Naive thymus-derived CD4-positive, alpha-beta T cell (primary cell): ENCODE results near the gene PCDHA4. TPM values are rescaled to one million over a fixed set of nuclear protein-coding genes. Genes with fewer than 3 reads are reported as not detected.
"Not testable (repeated sequence)": the region's sequence is repeated elsewhere in the genome, so short reads cannot be mapped to it uniquely, and the experiment has no call there.

ENCODE experiments used
- ATAC-seq: fragments of 150-1000 bp; cut with Tn5 transposase; 2 replicates; pipeline ENCODE4 v1.10.0; 2021; ENCODE audit warnings: mild to moderate bottlenecking, moderate library complexity
- CTCF ChIA-PET: fragments of 350-600 bp; sonication (Branson Sonifier 250); formaldehyde crosslinking; loops from one replicate; lab custom pipeline; 2021; ENCODE audit warnings: antibody characterized with exemption; lab: Charles Lee
- POLR2A ChIA-PET: fragments of 350-600 bp; sonication (Branson Sonifier 250); formaldehyde crosslinking; loops from one replicate; lab custom pipeline; 2021; ENCODE audit warnings: antibody characterized with exemption, inconsistent platforms; lab: Charles Lee
- DNase-seq, 9 donors: peaks; one replicate each; pipeline versions ENCODE4 v3.0.0 to v3.0.0-alpha.2; 2020 to 2022; ENCODE audit warnings: mixed read lengths in 1 of 9
- H3K27ac ChIP-seq: one replicate; pipeline ENCODE4 v1.7.0; 2013; ENCODE audit warnings: mild to moderate bottlenecking, low read depth, low read length, moderate library complexity
- H3K27me3 ChIP-seq, 2 donors: one replicate each; pipeline ENCODE4 v1.7.0; 2013; ENCODE audit warnings: low read length in 2 of 2, mild to moderate bottlenecking in 2 of 2, moderate library complexity in 2 of 2; ENCODE audit not compliant: control insufficient read depth in 2 of 2, insufficient read depth in 2 of 2
- H3K36me3 ChIP-seq, 3 experiments: 1 replicate in 2 of 3; 2 replicates in 1 of 3; pipeline ENCODE4 v1.7.0; 2013; ENCODE audit warnings: low read length in 3 of 3, mild to moderate bottlenecking in 3 of 3, moderate library complexity in 1 of 3; ENCODE audit not compliant: insufficient read depth in 3 of 3, control insufficient read depth in 2 of 3
- H3K4me1 ChIP-seq, 2 donors: one replicate each; pipeline ENCODE4 v1.7.0; 2013; ENCODE audit warnings: low read length in 2 of 2, mild to moderate bottlenecking in 2 of 2, moderate library complexity in 1 of 2; ENCODE audit not compliant: control insufficient read depth in 2 of 2, insufficient read depth in 2 of 2
- H3K4me3 ChIP-seq: 2 replicates; pipeline ENCODE4 v1.7.0; 2013; ENCODE audit warnings: mild to moderate bottlenecking, low read length
- H3K9me3 ChIP-seq, 3 experiments: 1 replicate in 2 of 3; 2 replicates in 1 of 3; pipeline ENCODE4 v1.7.0; 2013; ENCODE audit warnings: low read length in 3 of 3; ENCODE audit not compliant: control insufficient read depth in 2 of 3
- H3K27ac Mint-ChIP-seq, 9 donors: one replicate each; pipeline ENCODE4 v1.8.0; 2020 to 2022; ENCODE audit warnings: mixed read lengths in 9 of 9, mild to moderate bottlenecking in 8 of 9, moderate library complexity in 5 of 9, inconsistent platforms in 2 of 9
- H3K27me3 Mint-ChIP-seq, 5 donors: one replicate each; pipeline ENCODE4 v1.8.0; 2021 to 2022; ENCODE audit warnings: mixed read lengths in 5 of 5, mild to moderate bottlenecking in 1 of 5
- H3K36me3 Mint-ChIP-seq, 5 donors: one replicate each; pipeline ENCODE4 v1.8.0; 2020 to 2022; ENCODE audit warnings: mixed read lengths in 5 of 5, mild to moderate bottlenecking in 3 of 5, inconsistent platforms in 1 of 5
- H3K4me1 Mint-ChIP-seq, 7 donors: one replicate each; pipeline ENCODE4 v1.8.0; 2020 to 2022; ENCODE audit warnings: mixed read lengths in 7 of 7, mild to moderate bottlenecking in 3 of 7, inconsistent platforms in 1 of 7
- H3K4me3 Mint-ChIP-seq, 10 donors: one replicate each; pipeline ENCODE4 v1.8.0; 2020 to 2022; ENCODE audit warnings: mild to moderate bottlenecking in 10 of 10, mixed read lengths in 10 of 10, moderate library complexity in 6 of 10, inconsistent platforms in 2 of 10
- H3K9me3 Mint-ChIP-seq, 11 donors: one replicate each; pipeline ENCODE4 v1.8.0; 2020 to 2022; ENCODE audit warnings: mixed read lengths in 11 of 11, mild to moderate bottlenecking in 4 of 11, inconsistent platforms in 1 of 11, moderate library complexity in 1 of 11
- intact Hi-C, 2 donors: fragments of 100-400 bp; cut with micrococcal nuclease; formaldehyde crosslinking; loops; one replicate each; pipeline ENCODE4 v1.15.1; 2023
- polyA plus RNA-seq, 2 donors: library from polyadenylated mRNA; unstranded; fragments of 300-500 nt; fragmentation: Illumina TruSeq; gene quantifications; one replicate each; pipeline ENCODE4 v1.2.3, GENCODE V29; 2021
- total RNA-seq, 6 experiments: library from RNA in 5 of 6; stranded (reverse) in 5 of 6; gene quantifications; 1 replicate in 5 of 6; 2 replicates in 1 of 6; pipeline ENCODE4 v1.2.3 and lab custom pipeline; 2021 to 2026

Gene PCDHA4
- total and polyA plus RNA-seq, 7 experiments from 2014 or later: not detected

- H3K4me1 Mint-ChIP-seq, H3K4me3 Mint-ChIP-seq, DNase-seq, POLR2A ChIA-PET, ATAC-seq, CTCF ChIA-PET, H3K36me3 ChIP-seq, intact Hi-C loops, H3K4me1 ChIP-seq, H3K27ac Mint-ChIP-seq, H3K4me3 ChIP-seq, H3K27ac ChIP-seq: not testable (repeated sequence)
- peaks cover 0 to 11% of the 10 kb centered on the region in 2 donors for H3K27me3 ChIP-seq
- peaks cover 0 to 30% (median 0%) of the 10 kb centered on the region in 3 experiments for H3K9me3 ChIP-seq
- peaks cover 9 to 91% (median 43%) of the 10 kb centered on the region in 11 donors for H3K9me3 Mint-ChIP-seq
- H3K36me3 Mint-ChIP-seq: peaks cover 0 to 26% (median 4%) of the 10 kb centered on the region in 5 donors
- H3K27me3 Mint-ChIP-seq: peaks cover 3 to 74% (median 59%) of the 10 kb centered on the region in 5 donors
Measured at GRCh38 chr5:140829511-140830501, 22.9 kb downstream of the PCDHA4 start.

GRCh38 chr5:140833993-140834392, 27.1 kb downstream of the PCDHA4 start, which contains the start of gene PCDHA7:
TSS of gene PCDHA7 (plus strand) at chr5:140834269. CDS start at chr5:140834384, 115 bp downstream.
- Mint-ChIP-seq H3K4me3 (peak within 1 kb of the TSS in 2 of 10 donors; percentile 5 to 6), H3K36me3 (peaks cover 0 to 23% (median 4%) of the 10 kb centered on the region in 5 donors), H3K4me1 (no peaks in the 10 kb centered on the region), H3K27ac (peak within 1 kb of the TSS in 1 of 9 donors; percentile 18), H3K27me3 (peaks cover 0 to 56% (median 34%) of the 10 kb centered on the region in 5 donors), H3K9me3 (peaks cover 2 to 67% (median 22%) of the 10 kb centered on the region in 11 donors)
- H3K27ac ChIP-seq: no peak within 1 kb of the TSS
- no peak within 1 kb of the TSS for H3K4me3 ChIP-seq
- H3K27me3 ChIP-seq: peaks cover 0 to 7% of the 10 kb centered on the region in 2 donors
- no peaks in the 10 kb centered on the region for H3K4me1 ChIP-seq
- DNase-seq (no peak), ATAC-seq (no peak)
- intact Hi-C loops: no loop called here
- no peaks in the 10 kb centered on the region for H3K36me3 ChIP-seq
- peaks cover 0 to 35% (median 0%) of the 10 kb centered on the region in 3 experiments for H3K9me3 ChIP-seq
- ChIA-PET POLR2A (no interaction called here), CTCF (no interaction called here)

GRCh38 chr5:140834439-140835008, 27.7 kb downstream of the PCDHA4 start:
- DNase-seq, intact Hi-C loops, H3K27ac ChIP-seq, H3K4me1 ChIP-seq, H3K27me3 ChIP-seq, H3K4me1 Mint-ChIP-seq, H3K36me3 ChIP-seq, CTCF ChIA-PET, H3K4me3 ChIP-seq, POLR2A ChIA-PET, ATAC-seq: not testable (repeated sequence)
- H3K9me3 ChIP-seq: peaks cover 0 to 34% (median 3%) of the 10 kb centered on the region in 3 experiments
- peaks cover 0 to 24% (median 4%) of the 10 kb centered on the region in 5 donors for H3K36me3 Mint-ChIP-seq
- H3K27ac Mint-ChIP-seq: peak overlapping the region in 1 of 9 donors; percentile 18
- peaks cover 0 to 58% (median 36%) of the 10 kb centered on the region in 5 donors for H3K27me3 Mint-ChIP-seq
- peaks cover 2 to 65% (median 22%) of the 10 kb centered on the region in 11 donors for H3K9me3 Mint-ChIP-seq
- H3K4me3 Mint-ChIP-seq: peak overlapping the region in 1 of 10 donors; percentile 5

DNA sequence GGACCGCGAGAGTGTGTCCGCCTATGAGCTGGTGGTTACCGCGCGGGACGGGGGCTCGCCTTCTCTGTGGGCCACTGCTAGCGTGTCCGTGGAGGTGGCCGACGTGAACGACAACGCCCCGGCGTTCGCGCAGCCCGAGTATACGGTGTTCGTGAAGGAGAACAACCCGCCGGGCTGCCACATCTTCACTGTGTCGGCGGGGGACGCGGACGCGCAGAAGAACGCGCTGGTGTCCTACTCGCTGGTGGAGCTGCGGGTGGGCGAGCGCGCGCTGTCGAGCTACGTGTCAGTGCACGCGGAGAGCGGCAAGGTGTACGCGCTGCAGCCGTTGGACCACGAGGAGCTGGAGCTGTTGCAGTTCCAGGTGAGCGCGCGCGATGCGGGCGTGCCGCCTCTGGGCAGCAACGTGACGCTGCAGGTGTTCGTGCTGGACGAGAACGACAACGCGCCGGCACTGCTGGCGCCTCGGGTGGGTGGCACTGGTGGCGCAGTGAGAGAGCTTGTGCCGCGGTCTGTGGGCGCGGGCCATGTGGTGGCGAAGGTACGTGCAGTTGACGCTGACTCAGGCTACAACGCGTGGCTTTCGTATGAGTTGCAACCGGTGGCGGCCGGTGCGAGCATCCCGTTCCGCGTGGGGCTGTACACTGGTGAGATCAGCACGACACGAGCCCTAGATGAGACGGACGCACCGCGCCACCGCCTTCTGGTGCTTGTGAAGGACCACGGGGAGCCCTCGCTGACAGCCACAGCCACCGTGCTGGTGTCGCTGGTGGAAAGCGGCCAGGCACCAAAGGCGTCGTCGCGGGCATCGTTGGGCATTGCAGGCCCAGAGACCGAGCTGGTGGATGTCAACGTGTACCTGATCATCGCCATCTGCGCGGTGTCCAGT, 29.0 kb downstream of the PCDHA4 start:
- intact Hi-C loops: no loop called here
- H3K27ac Mint-ChIP-seq: no peak overlapping the region
- H3K9me3 Mint-ChIP-seq: peaks cover 11 to 71% (median 34%) of the 10 kb centered on the region in 11 donors
- Histone ChIP-seq H3K27me3 (peaks cover 0 to 7% of the 10 kb centered on the region in 2 donors), H3K36me3 (no peaks in the 10 kb centered on the region), H3K4me3 (no peak overlapping the region), H3K9me3 (peaks cover 0 to 26% (median 4%) of the 10 kb centered on the region in 3 experiments), H3K27ac (no peak overlapping the region), H3K4me1 (no peaks in the 10 kb centered on the region)
- peaks cover 0 to 32% (median 4%) of the 10 kb centered on the region in 5 donors for H3K36me3 Mint-ChIP-seq
- CTCF ChIA-PET: no interaction called here
- no peak overlapping the region for H3K4me3 Mint-ChIP-seq
- H3K27me3 Mint-ChIP-seq: peaks cover 0 to 68% (median 46%) of the 10 kb centered on the region in 5 donors
- H3K4me1 Mint-ChIP-seq: no peaks in the 10 kb centered on the region
- DNase-seq (no peak), ATAC-seq (no peak)
- POLR2A ChIA-PET: no interaction called here

GRCh38 chr5:140840978-140841962, 34.4 kb downstream of the PCDHA4 start, which contains the start of gene PCDHA8:
TSS of gene PCDHA8 (plus strand) at chr5:140841187. CDS start at chr5:140841322, 135 bp downstream.
- Mint-ChIP-seq H3K4me1 (no peaks in the 10 kb centered on the region), H3K9me3 (peaks cover 5 to 63% (median 25%) of the 10 kb centered on the region in 11 donors), H3K36me3 (peaks cover 0 to 14% (median 0%) of the 10 kb centered on the region in 5 donors), H3K4me3 (peak within 1 kb of the TSS in 2 of 10 donors; percentile 3 to 18), H3K27ac (peak within 1 kb of the TSS in 2 of 9 donors; percentile 39 to 51), H3K27me3 (peaks cover 0 to 45% (median 37%) of the 10 kb centered on the region in 5 donors)
- Histone ChIP-seq H3K9me3 (peaks cover 0 to 19% (median 4%) of the 10 kb centered on the region in 3 experiments), H3K36me3 (no peaks in the 10 kb centered on the region), H3K27me3 (no peaks in the 10 kb centered on the region), H3K4me1 (no peaks in the 10 kb centered on the region), H3K27ac (no peak within 1 kb of the TSS), H3K4me3 (no peak within 1 kb of the TSS)
- ChIA-PET POLR2A (no interaction called here), CTCF (no interaction called here)
- intact Hi-C loops: loop anchor here in 1 of 2 donors (5.0 kb wide), 1 partner anchor 41 kb away; the partner anchor contains the start of gene PCDHA13
- DNase-seq (no peak), ATAC-seq (no peak)
